ENCODE measurements around the gene COMT. TPM values are rescaled to one million over a fixed set of nuclear protein-coding genes. Genes with fewer than 3 reads are reported as not detected.

Gene COMT
- total RNA-seq, 2 experiments from 2014 or later = 76.1 to 79.6 TPM

DNA sequence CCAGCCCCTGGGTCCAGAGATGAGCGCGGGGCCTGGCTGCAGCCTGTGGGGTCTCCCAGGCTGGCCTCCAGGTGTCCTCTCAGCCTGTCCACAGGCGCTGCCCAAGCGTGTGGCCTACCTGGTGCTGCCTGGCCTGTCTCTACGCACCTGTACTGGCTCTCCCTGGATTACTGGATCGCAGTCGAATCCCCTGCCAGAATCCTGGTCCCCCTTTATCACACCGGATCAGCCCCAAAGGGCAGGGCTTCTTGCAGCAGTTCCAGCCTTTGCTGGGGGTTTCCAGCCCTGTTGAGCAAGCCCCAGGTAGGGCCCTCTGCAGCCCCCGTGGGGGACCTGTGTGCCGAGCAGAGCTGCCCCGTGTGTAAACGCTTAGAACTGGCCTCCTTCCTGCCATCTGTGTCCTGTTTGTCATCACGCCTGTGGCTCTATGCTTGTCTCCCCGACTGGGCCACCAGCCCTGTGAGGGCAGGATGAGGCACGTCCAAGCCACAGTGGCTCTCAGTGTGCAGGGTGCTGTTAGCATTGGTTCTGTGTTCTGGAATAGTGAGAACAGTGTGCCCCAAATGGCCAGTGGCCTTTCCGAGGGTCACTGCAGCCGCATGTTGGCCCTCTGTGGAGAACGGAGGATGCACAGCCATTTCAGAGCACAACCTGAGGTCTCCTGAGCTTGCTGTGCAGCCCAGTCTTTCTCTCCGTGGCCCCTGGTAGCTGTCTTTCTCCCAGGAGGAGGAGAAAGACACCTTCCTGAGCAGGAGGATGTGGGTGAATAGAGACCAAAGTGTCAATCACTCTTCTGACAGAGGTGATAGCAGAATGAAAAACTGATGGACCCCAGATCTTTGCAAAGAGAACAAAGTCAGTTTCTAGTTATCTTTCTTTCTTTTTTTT is 13.9 kb downstream of the COMT start:
- Mint-ChIP-seq H3K4me3 (no peak overlapping the region), H3K36me3 (peaks cover 8% of the 10 kb centered on the region), H3K9me3 (no peaks in the 10 kb centered on the region), H3K27ac (peak overlapping the region; percentile 51), H3K27me3 (no peaks in the 10 kb centered on the region), H3K4me1 (peaks cover 5% of the 10 kb centered on the region)
- no peak for DNase-seq

DNA sequence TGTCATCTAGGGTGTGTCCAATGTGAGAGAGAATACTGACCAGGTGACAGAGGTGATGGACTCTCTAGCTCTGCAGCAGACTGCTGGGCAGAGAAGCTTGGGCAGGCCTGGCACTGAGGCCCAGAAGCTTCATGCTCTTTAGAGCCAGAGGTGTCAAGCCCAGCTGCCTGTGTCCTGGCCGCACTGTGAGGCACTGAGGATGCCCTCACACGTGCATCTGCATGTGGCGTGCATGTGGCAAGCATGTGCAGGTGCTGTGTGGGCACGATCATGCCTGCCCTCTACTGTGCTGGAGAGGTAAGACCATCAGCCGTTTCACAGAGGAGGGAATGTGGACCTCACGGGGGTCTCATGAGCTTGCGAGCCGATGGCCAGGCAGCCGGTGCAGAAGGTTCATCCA is 15.9 kb downstream of the COMT start:
- Mint-ChIP-seq H3K4me1 (peaks cover 5% of the 10 kb centered on the region), H3K36me3 (no peaks in the 10 kb centered on the region), H3K27ac (no peak overlapping the region)

DNA sequence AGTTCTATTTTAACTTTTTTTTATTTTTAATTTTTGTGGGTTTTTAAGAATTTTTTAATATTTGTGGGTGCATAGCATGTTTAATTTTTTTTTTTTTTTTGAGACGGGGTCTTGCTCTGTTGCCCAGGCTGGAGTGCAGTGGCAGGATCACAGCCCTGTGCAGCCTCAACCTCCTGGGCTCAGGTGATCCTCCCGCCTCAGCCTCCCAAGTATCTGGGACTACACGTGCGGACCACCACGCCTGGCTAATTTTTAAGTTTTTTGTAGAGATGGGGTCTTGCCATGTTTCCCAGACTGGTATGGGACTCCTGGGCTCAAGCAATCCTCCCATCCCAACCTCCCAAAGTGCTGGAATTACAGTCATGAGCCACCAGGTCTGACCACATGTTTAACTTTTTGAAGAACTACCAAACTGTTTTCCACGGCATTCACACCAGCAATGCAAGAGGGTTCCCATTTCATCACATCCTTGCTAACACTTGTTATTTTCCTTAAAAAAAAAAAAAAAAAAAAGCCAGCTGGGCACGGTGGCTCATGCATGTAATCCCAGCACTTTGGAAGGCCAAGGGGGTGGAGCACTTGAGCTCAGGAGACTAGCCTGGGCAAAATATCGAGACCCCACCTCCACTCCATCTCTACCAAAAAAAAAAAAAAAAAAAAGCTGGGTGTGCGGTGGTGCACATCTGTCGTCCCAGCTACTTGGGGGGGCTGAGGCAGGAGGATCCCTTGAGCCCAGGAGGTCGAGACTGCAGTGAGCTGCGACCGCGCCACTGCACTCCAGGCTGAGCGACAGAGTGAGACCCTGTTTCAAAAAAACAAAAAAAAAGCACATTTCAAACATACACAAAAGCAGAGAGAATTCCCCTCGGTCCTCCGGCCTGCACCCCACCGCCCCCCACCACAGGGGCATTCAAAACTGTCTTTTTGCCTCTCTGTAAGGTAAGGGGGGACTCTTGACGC is 16.8 kb downstream of the COMT start:
- Mint-ChIP-seq H3K4me3 (no peak overlapping the region), H3K36me3 (no peaks in the 10 kb centered on the region), H3K9me3 (no peaks in the 10 kb centered on the region), H3K27me3 (no peaks in the 10 kb centered on the region), H3K27ac (no peak overlapping the region), H3K4me1 (peaks cover 5% of the 10 kb centered on the region)
- DNase-seq = no peak

More for the DNA sequence above, 15.9 kb downstream of the COMT start:
- no peak overlapping the region for H3K4me3 Mint-ChIP-seq
- DNase-seq = no peak
- H3K9me3 Mint-ChIP-seq = no peaks in the 10 kb centered on the region
- no peaks in the 10 kb centered on the region for H3K27me3 Mint-ChIP-seq

DNA sequence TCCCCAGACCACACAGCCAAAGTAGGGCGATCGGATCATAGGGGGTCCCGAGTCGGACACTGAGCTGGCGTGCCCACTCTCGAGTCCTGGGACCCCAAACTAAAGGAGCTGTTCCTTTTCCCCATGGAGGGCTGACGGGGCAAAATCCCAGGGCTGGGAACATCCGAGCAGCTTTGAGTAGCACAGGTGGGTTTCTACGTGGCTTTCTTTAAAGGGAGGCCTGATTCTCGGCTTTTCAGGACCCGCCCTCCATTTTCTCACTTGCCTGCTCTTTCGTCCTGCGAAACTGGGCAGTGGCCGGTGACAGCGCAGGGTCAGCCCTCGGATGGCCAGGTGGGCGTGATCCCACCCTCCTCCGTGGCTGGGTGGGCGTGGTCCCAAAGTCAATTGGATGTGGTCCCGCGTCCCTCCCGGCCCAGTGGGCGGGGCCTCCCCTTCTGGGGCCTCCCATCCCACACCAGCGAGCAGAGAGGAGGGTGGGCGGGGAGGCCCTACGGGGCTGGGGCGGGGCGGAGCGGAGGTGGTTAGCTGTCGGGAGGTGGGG is 17.5 kb downstream of the COMT start:
- Mint-ChIP-seq H3K9me3 (no peaks in the 10 kb centered on the region), H3K36me3 (no peaks in the 10 kb centered on the region)

DNA sequence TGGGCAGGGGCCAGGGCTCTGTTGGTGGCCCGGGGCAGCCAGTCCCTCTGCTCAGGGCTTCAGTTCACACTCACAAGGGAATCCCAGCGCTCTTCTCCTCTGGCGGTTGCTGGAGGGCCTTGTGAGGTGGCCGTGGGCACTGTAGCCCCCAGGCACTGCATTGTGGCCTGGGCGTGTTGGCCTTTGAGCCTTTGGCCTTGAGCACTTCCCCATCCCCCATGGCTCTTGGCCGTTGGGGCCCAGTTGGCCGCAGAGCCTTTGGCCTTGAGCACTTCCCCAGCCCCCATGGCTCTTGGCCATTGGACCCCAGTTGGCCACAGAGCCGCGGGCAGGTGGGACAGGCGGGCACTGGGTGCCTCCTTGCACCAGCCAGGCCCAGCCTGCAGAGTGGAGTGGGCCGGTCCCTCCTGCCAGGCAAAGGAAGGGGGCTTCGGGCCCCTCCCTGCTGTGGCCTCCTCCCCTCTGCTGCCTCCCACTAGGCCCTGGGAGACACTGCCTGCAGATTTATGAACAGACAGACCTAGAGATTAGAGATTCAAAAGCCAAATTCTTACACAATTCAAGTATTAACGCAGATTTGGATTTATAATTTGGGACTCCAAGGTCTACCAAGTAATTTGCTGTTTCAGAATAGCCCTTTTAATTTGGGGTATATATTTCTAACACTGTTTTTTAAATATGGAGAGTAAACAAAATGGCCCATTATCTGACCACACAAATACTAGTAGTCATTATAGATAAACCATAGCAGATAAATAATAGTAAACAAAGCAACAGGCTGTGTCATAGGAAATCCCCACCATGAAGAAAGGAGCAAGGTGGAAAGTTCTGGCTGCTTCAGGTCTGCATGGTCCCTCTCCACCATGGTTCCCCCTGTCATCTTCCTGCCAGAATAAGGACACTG is 18.3 kb downstream of the COMT start:
- no peak overlapping the region for H3K27ac Mint-ChIP-seq
- no peaks in the 10 kb centered on the region for H3K9me3 Mint-ChIP-seq
- H3K4me1 Mint-ChIP-seq = peaks cover 5% of the 10 kb centered on the region
- H3K4me3 Mint-ChIP-seq = no peak overlapping the region
- H3K27me3 Mint-ChIP-seq = no peaks in the 10 kb centered on the region
- no peaks in the 10 kb centered on the region for H3K36me3 Mint-ChIP-seq
- DNase-seq = no peak

More for the DNA sequence above, 17.5 kb downstream of the COMT start:
- H3K27ac Mint-ChIP-seq = no peak overlapping the region
- H3K4me1 Mint-ChIP-seq = peaks cover 5% of the 10 kb centered on the region
- no peaks in the 10 kb centered on the region for H3K27me3 Mint-ChIP-seq
- no peak for DNase-seq
- H3K4me3 Mint-ChIP-seq = no peak overlapping the region

DNA sequence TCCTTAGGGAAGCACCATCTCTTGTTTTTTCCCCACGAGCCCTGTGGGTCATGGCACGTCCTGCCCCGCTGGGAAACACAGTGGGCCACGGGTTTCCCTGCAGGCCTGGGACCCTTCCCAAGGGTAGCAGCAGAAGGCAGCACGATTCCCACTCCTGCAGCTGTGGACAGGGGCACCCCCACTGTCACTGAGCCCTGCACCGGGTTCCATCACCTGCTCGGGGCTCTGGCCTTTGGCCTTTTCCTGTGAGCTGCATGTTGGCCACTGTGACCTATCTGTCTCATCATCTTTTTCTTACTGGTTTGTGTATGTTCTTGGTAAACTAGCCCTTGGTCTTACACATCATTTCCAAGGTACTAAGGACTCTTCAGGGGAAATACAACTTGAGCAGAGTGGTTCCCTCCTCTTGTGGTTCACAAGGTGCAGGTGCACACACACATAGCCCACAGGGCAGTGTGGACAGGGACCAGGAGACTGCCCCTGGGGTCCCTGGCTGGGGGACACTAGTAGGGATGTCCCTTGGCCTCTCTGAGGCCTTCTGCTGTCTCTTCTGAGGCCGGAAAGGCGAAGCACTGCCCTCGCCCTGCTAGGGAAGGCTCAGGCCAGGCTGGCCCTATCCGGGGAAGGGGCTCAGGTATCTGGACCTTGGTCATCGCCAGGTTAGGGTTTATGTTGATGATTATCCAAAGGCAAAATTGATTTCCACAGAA is 19.1 kb downstream of the COMT start:
- peaks cover 2% of the 10 kb centered on the region for H3K4me1 Mint-ChIP-seq
- no peak overlapping the region for H3K27ac Mint-ChIP-seq
- no peaks in the 10 kb centered on the region for H3K36me3 Mint-ChIP-seq
- H3K9me3 Mint-ChIP-seq = no peaks in the 10 kb centered on the region
- H3K27me3 Mint-ChIP-seq = no peaks in the 10 kb centered on the region
- H3K4me3 Mint-ChIP-seq = no peak overlapping the region
- DNase-seq = peak; percentile 0

DNA sequence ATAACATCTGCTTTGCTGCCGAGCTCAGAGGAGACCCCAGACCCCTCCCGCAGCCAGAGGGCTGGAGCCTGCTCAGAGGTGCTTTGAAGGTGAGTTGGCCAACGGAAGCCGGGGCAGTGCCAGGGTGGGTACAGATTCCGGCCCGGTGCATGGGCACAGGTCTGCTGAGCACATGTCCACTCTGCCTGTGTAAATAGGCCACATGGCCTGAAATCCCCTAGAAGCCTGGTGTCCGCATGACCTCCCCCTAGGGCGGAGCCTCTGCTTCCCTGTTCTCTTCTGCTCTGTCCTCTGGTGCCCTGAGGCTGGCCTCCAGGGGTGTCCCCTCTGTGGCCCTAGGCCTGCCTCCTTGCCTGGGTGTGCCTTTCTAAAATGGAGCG is 19.6 kb downstream of the COMT start:
- no peaks in the 10 kb centered on the region for H3K36me3 Mint-ChIP-seq
- H3K4me1 Mint-ChIP-seq = no peaks in the 10 kb centered on the region
- no peaks in the 10 kb centered on the region for H3K27me3 Mint-ChIP-seq
- no peaks in the 10 kb centered on the region for H3K9me3 Mint-ChIP-seq
- peak; percentile 0 for DNase-seq
- no peak overlapping the region for H3K27ac Mint-ChIP-seq
- H3K4me3 Mint-ChIP-seq = no peak overlapping the region

DNA sequence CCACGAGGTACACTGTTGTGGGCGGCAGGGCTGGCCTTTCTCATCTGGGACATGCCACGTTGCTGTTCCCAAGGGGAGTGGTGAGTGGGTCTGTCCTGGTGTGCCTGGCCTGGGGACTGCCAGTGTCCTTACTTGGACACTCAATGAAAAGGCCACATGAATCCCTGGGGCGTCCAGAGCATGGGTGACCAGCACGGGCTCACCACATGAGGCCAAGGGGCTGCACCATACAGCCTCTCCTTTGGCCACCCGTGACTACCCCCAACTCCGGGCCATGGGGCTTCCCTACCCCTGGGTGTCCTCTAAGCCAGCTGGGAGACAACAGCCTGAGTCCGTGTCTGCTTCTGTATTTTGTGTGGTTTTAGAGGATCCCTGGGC is 20.3 kb downstream of the COMT start:
- DNase-seq = no peak
- no peaks in the 10 kb centered on the region for H3K36me3 Mint-ChIP-seq
- H3K4me3 Mint-ChIP-seq = no peak overlapping the region
- H3K9me3 Mint-ChIP-seq = no peaks in the 10 kb centered on the region
- no peak overlapping the region for H3K27ac Mint-ChIP-seq
- no peaks in the 10 kb centered on the region for H3K4me1 Mint-ChIP-seq
- no peaks in the 10 kb centered on the region for H3K27me3 Mint-ChIP-seq

DNA sequence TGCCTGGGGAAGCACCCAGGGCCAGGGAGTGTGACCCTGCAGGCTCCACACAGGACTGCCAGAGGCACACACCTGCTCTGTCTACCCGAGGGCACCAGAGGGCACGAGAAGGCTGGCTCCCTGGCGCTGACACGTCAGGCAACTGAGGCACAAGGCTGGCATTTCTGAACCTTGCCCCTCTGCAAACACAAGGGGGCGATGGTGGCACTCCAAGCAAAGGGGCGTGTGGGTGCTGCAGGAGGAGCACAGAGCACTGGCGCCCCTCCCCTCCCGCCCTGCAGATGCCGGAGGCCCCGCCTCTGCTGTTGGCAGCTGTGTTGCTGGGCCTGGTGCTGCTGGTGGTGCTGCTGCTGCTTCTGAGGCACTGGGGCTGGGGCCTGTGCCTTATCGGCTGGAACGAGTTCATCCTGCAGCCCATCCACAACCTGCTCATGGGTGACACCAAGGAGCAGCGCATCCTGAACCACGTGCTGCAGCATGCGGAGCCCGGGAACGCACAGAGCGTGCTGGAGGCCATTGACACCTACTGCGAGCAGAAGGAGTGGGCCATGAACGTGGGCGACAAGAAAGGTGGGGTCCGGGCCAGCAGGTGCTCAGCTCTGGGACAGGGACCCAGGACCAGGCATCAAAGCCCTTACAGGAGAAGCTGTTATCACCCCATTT is 20.8 kb downstream of the COMT start:
- Mint-ChIP-seq H3K27ac (no peak overlapping the region), H3K27me3 (no peaks in the 10 kb centered on the region), H3K4me3 (no peak overlapping the region), H3K4me1 (no peaks in the 10 kb centered on the region), H3K36me3 (no peaks in the 10 kb centered on the region), H3K9me3 (no peaks in the 10 kb centered on the region)
- DNase-seq = peak; percentile 72

DNA sequence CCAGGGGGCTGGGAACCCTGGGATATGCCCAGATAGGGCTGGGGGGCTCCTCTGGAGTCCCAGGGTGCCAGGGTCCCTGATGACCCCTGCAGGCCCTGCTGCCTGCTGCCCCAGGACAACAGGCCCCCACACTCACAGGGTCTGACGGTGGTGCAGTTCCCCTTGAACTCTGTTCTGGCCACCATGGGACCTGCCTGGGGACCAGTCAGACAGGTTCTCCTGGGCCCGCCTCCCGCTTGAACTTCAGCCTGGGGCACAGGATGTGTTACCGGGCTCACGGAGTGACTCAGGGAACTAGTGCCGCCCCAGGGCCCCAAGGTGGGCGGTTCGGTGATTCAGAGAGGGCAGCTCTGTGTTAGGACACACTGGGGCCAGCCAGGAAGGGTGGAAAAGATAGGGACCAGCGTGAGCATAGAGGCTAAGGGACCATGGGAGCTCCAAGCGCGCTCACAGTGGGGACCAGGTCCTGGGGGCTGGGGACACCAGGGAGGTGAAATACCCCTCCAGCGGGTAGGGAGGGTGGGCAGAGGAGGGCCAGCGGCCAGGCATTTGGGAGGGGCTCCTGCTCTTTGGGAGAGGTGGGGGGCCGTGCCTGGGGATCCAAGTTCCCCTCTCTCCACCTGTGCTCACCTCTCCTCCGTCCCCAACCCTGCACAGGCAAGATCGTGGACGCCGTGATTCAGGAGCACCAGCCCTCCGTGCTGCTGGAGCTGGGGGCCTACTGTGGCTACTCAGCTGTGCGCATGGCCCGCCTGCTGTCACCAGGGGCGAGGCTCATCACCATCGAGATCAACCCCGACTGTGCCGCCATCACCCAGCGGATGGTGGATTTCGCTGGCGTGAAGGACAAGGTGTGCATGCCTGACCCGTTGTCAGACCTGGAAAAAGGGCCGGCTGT is 21.6 kb downstream of the COMT start:
- DNase-seq = no peak
- no peaks in the 10 kb centered on the region for H3K4me1 Mint-ChIP-seq
- no peak overlapping the region for H3K27ac Mint-ChIP-seq
- no peaks in the 10 kb centered on the region for H3K9me3 Mint-ChIP-seq
- H3K36me3 Mint-ChIP-seq = no peaks in the 10 kb centered on the region
- H3K27me3 Mint-ChIP-seq = no peaks in the 10 kb centered on the region
- no peak overlapping the region for H3K4me3 Mint-ChIP-seq

DNA sequence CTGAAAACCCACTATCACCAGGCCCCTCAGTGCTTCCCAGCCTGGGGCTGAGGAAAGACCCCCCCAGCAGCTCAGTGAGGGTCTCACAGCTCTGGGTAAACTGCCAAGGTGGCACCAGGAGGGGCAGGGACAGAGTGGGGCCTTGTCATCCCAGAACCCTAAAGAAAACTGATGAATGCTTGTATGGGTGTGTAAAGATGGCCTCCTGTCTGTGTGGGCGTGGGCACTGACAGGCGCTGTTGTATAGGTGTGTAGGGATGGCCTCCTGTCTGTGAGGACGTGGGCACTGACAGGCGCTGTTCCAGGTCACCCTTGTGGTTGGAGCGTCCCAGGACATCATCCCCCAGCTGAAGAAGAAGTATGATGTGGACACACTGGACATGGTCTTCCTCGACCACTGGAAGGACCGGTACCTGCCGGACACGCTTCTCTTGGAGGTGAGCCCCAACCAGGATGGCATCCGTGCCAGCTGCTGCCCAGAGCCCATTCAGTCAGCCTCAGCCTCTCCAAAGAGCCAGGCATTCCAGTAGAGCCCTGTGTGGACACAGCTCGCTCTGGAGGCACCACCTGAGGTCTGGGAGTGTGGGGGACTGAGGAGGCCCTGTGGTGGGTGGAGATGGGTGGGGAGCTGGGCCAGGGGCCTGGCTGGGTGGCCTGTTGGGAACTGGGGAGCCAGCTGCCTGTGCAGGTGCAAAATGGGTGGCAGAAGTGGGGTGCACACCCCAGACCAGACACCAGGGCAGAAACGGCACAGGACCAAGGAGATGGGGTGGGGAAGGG is 22.5 kb downstream of the COMT start:
- DNase-seq = no peak
- H3K27ac Mint-ChIP-seq = no peak overlapping the region

DNA sequence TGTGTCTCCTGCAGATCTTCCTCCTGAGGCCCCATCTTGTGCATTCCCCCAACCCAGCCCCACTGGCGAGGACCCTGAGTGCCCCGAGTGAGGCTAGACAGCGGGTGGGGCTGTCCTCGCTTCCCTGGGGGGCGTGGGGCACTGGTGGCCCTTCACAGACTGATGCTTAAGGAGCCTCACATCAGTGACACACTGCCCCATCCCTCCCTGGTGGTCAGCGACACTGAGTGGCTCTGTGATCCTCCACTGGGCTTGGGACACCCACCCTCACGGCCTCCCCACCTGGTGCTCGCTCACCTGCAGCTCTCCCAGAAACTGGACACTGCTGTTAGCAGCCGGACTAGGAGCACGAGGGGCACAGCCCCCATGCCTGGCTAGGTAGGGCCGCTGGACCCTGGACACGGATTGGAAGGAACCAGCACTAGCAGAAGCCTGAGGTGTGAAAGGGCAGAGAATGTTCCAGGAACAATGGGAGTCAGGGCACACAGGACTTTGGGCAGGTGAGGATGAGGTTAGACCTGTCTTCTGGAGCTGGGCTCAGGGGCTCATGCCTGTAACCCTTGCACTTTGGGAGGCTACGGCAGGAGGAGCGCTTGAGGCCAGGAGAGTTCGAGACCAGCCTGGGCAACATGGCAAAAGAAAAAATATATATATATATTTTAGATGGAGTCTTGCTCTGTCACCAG is 23.3 kb downstream of the COMT start:
- H3K36me3 Mint-ChIP-seq = no peaks in the 10 kb centered on the region
- no peak for DNase-seq
- H3K9me3 Mint-ChIP-seq = no peaks in the 10 kb centered on the region
- H3K27ac Mint-ChIP-seq = no peak overlapping the region
- H3K4me3 Mint-ChIP-seq = no peak overlapping the region
- H3K27me3 Mint-ChIP-seq = no peaks in the 10 kb centered on the region
- H3K4me1 Mint-ChIP-seq = no peaks in the 10 kb centered on the region

More for the DNA sequence above, 22.5 kb downstream of the COMT start:
- Mint-ChIP-seq H3K4me1 (no peaks in the 10 kb centered on the region), H3K36me3 (no peaks in the 10 kb centered on the region), H3K27me3 (no peaks in the 10 kb centered on the region), H3K9me3 (no peaks in the 10 kb centered on the region), H3K4me3 (no peak overlapping the region)

Data from activated naive CD8-positive, alpha-beta T cell treated with anti-CD3 and anti-CD28 coated beads for 36 hours (primary cell).